Measurements from ENCODE around the gene RASD2. TPM values are rescaled to one million over a fixed set of nuclear protein-coding genes. Genes with fewer than 3 reads are reported as not detected.

RASD2 gene
- total RNA-seq, 1 experiment from 2014 or later: 3.1 TPM

- no peaks in the 10 kb centered on the region; the same call in 1 of the 2 replicates for H3K27me3 Mint-ChIP-seq (ENCODE audit: low read depth)
- H3K4me3 Mint-ChIP-seq: no peak overlapping the region
- DNase-seq (ENCODE audit: low spot score) (no peak), ATAC-seq (no peak)
- ChIA-PET CTCF (interaction anchor here (1.1 to 1.2 kb wide), 2 partner anchors 15 to 18 kb away, joined by 3 to 5 read pairs; no protein-coding TSS in a partner anchor), POLR2A (no interaction called here)
- TF ChIP-seq E2F5 (CRISPR knock-in tag; IDR thresholded peaks at IDR 0.05) (no peak), E2F4 (CRISPR knock-in tag; IDR thresholded peaks at IDR 0.05; ENCODE audit: borderline replicate concordance, low read depth) (no peak), SOX15 (CRISPR knock-in tag; IDR thresholded peaks at IDR 0.05) (no peak), GABPB1 (CRISPR knock-in tag; IDR thresholded peaks at IDR 0.05) (no peak), E2F1 (CRISPR knock-in tag; IDR thresholded peaks at IDR 0.05) (no peak), RELA (CRISPR knock-in tag; IDR thresholded peaks at IDR 0.05; ENCODE audit: borderline replicate concordance) (no peak), ZNF423 (CRISPR knock-in tag; IDR thresholded peaks at IDR 0.05) (no peak), ZNF281 (CRISPR knock-in tag; IDR thresholded peaks at IDR 0.05) (no peak), ATF6 (CRISPR knock-in tag; IDR thresholded peaks at IDR 0.05) (no peak), NR3C1 (CRISPR knock-in tag; conservative IDR thresholded peaks at IDR 0.05; ENCODE audit: low read depth) (no peak), STAT6 (CRISPR knock-in tag; conservative IDR thresholded peaks at IDR 0.05; ENCODE audit: low read depth) (no peak), OVOL2 (CRISPR knock-in tag; IDR thresholded peaks at IDR 0.05; ENCODE audit: borderline replicate concordance) (no peak), ZNF512 (CRISPR knock-in tag; IDR thresholded peaks at IDR 0.05; ENCODE audit: borderline replicate concordance) (no peak), GRHL2 (CRISPR knock-in tag; IDR thresholded peaks at IDR 0.05; ENCODE audit: insufficient replicate concordance, severe bottlenecking) (no peak), FOXJ3 (CRISPR knock-in tag; IDR thresholded peaks at IDR 0.05; ENCODE audit: borderline replicate concordance) (no peak), ZNF317 (CRISPR knock-in tag; IDR thresholded peaks at IDR 0.05; ENCODE audit: borderline replicate concordance, low read depth) (no peak), ATF1 (CRISPR knock-in tag; IDR thresholded peaks at IDR 0.05) (no peak)
- no peaks in the 10 kb centered on the region for H3K36me3 Mint-ChIP-seq
- H3K4me1 Mint-ChIP-seq: peaks cover 8% of the 10 kb centered on the region; the same call in 1 of the 2 replicates
- H3K27ac Mint-ChIP-seq: no peak overlapping the region
- no peaks in the 10 kb centered on the region for H3K9me3 Mint-ChIP-seq
These were observed 17.3 kb upstream of the RASD2 start for GRCh38 chr22:35523167-35523947.
